C4-2B (cell line): ENCODE results near the gene TNFRSF8.
"Not testable (repeated sequence)": the region's sequence is repeated elsewhere in the genome, so short reads cannot be mapped to it uniquely, and the experiment has no call there.

Experiments used
- H3K27ac ChIP-seq: fragments of 450-650 bp; 2 replicates; pipeline ENCODE4 v1.5.1; 2017
- ZFX ChIP-seq: fragments of 450-650 bp; IDR thresholded peaks from 2 replicates; pipeline ENCODE4 v1.6.1; 2017
- TF ChIP-seq, protein P1 (sequence below): fragments of 450-650 bp; conservative IDR thresholded peaks from 2 replicates; pipeline ENCODE4 v1.5.1; 2017; ENCODE audit warnings: mild to moderate bottlenecking

Gene TNFRSF8

GRCh38 chr1:12032161-12032621, 30.9 kb upstream of the TNFRSF8 start:
- no peak overlapping the region for H3K27ac ChIP-seq
- TF ChIP-seq ZFX: no peak
- TF ChIP-seq, protein P1, sequence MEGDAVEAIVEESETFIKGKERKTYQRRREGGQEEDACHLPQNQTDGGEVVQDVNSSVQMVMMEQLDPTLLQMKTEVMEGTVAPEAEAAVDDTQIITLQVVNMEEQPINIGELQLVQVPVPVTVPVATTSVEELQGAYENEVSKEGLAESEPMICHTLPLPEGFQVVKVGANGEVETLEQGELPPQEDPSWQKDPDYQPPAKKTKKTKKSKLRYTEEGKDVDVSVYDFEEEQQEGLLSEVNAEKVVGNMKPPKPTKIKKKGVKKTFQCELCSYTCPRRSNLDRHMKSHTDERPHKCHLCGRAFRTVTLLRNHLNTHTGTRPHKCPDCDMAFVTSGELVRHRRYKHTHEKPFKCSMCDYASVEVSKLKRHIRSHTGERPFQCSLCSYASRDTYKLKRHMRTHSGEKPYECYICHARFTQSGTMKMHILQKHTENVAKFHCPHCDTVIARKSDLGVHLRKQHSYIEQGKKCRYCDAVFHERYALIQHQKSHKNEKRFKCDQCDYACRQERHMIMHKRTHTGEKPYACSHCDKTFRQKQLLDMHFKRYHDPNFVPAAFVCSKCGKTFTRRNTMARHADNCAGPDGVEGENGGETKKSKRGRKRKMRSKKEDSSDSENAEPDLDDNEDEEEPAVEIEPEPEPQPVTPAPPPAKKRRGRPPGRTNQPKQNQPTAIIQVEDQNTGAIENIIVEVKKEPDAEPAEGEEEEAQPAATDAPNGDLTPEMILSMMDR: no peak

GRCh38 chr1:12033441-12033840, 29.7 kb upstream of the TNFRSF8 start:
- not testable (repeated sequence) for H3K27ac ChIP-seq

DNA sequence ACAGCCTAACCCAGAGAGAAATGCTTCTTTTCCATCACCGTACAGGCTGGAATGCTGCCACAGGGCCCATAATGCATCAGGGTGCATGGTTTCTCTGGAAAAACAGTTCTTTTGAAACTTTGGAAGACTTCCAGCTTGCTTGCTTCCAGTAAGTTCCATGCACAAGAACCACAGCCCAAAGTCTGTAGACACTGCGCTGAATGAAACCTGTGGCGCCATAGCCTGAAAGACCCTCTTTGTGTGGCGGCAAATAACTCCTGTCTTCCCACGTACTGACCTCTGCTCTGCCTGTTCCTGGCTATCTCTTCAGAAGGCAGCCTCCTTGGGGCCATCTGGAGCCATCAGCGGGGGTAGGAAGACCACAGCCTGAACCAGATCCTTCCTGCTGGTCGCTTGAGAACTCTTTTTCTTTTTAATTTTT, 28.7 kb upstream of the TNFRSF8 start:
- H3K27ac ChIP-seq: no peak overlapping the region
- TF ChIP-seq, protein P1: no peak
- no peak for TF ChIP-seq ZFX

DNA sequence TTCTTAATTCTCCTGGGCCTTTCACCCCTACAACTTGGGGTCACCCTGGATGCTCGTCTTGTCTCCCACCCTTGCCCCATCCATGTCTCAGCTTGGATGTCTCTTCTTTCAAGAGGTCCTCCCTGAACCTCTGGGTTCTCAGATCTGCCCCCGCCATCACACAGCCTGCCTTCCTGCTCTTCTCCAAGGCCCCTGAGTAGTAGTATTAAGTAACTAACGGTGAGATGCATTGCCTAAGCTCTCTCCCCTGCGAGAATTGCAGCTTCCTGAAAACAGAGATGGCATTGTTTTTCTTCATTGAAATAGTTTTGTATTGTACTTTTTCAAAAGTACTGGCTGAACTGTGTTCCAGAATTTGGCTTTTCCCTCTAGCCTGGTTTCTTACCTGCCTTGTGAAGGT, 27.8 kb upstream of the TNFRSF8 start:
- no peak overlapping the region for H3K27ac ChIP-seq
- no peak for TF ChIP-seq ZFX
- TF ChIP-seq, protein P1: no peak

DNA sequence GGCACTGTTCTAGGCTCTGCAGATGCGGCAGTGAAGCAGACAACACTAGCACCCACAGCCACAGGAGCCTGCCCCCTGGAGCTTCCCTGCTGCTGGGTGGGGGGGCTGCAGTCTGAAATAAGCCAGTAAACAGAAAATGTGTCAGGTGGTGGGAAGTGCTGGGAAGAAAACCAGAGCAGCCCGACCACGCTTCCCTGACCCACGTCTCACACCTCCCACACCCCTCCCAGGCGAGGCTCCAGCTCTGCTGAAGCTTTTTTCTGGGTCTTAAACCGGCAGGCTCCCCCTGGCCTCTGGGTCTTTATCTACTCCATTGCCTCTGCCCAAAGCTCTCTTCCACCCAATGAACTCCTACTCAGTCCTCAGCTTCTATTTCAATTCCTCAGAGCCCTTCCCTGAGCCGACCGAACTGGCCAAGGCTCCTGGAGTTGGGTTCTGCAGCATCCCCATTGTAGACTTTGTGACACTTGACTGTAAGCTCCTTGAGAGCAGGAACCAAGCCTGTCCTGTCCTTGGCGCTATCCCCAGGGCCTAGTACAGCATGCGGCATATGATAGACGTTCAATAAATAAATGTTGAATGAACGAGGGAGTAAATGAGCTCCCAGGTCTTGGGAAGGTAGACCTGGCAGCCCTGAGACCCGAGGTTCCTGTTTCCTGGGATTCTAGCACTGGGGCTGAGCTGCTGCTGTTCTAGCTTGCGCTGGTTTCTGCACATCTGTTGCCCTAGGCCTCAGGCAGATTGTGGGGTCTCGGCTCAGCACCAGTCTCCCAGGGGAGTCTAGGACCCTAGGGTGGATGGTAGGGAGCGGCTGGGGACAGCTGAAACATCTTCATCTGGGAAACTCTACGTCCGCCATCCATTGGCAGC, 25.4 kb upstream of the TNFRSF8 start:
- TF ChIP-seq, protein P1: no peak
- no peak for TF ChIP-seq ZFX
- no peak overlapping the region for H3K27ac ChIP-seq

- TF ChIP-seq ZFX: no peak
- TF ChIP-seq, protein P1: no peak
Measured at GRCh38 chr1:12038356-12039163, 24.5 kb upstream of the TNFRSF8 start.

GRCh38 chr1:12039164-12039525, 24.0 kb upstream of the TNFRSF8 start:
- no peak for TF ChIP-seq ZFX
- TF ChIP-seq, protein P1: no peak
- H3K27ac ChIP-seq: no peak overlapping the region

More at GRCh38 chr1:12038356-12039163, 24.5 kb upstream of the TNFRSF8 start:
- H3K27ac ChIP-seq: no peak overlapping the region

- H3K27ac ChIP-seq: not testable (repeated sequence)
Measured at GRCh38 chr1:12039824-12040456, 23.2 kb upstream of the TNFRSF8 start.
